GM12872 (cell line): ENCODE measurements around the gene B3GALT6.

Experiments used
- TF ChIP-seq, protein P1 (sequence below): IDR thresholded peaks from 3 replicates; pipeline ENCODE4 v1.5.1; 2011; ENCODE audit warnings: low read depth, mild to moderate bottlenecking, low read length, moderate library complexity; ENCODE audit not compliant: insufficient read depth

Gene B3GALT6

DNA sequence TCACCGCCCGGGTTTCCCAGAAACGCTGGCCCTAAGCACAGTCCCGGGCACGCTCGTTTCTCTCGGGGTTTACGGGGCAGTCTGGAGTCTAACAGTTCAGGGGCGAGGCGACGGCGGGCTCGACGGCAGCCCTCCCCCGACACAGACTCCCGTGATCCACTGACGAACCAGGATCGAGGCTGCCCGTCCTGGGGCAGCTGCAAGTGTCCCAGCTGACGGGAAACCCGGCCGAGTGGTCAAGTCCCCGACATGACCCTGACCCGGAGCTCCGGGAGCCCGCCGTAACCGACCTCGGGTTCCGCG lies 41.1 kb downstream of the B3GALT6 start:
- TF ChIP-seq, protein P1, sequence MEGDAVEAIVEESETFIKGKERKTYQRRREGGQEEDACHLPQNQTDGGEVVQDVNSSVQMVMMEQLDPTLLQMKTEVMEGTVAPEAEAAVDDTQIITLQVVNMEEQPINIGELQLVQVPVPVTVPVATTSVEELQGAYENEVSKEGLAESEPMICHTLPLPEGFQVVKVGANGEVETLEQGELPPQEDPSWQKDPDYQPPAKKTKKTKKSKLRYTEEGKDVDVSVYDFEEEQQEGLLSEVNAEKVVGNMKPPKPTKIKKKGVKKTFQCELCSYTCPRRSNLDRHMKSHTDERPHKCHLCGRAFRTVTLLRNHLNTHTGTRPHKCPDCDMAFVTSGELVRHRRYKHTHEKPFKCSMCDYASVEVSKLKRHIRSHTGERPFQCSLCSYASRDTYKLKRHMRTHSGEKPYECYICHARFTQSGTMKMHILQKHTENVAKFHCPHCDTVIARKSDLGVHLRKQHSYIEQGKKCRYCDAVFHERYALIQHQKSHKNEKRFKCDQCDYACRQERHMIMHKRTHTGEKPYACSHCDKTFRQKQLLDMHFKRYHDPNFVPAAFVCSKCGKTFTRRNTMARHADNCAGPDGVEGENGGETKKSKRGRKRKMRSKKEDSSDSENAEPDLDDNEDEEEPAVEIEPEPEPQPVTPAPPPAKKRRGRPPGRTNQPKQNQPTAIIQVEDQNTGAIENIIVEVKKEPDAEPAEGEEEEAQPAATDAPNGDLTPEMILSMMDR = no peak

DNA sequence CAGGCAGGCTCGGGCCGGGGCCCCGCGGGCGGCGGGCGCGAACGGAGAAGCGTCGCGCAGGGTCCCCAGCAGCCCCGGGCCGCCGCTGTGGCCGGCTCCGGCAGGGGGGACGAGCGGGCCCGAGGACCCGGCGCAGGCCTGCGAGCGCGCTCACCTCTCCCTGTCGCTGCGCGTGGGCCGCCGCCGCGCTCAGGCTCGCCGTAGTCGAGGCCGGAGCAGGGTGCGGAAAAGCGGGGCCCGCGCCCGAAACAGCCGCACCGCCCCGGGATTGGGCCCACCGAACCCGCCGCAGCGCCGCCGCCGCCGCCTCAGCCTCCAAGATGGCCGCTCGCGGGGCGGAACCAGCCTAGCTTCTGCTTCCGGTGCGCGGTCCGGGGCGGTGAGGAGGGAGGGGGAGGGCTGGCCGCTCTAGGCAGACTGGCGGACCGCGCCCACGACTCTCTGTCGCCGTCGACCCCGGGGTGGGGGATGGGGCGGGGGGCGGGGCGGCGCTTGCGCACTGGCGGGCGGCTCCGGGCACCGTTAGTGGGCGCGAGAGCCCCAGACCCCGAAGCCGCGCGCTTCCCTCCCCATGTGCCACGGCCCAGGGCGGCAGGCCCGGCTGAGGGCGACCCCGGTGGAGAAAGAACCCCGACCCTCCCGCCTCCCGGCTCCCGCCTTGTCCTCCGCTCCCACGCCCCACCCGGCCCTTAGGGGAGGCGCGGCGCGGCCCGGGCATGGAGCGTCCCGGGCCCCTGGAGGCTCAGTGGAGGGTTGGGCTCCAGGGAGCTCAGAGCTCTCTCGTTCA lies 41.7 kb downstream of the B3GALT6 start, which contains the start of gene UBE2J2:
UBE2J2 (minus strand) TSS at position 343 of the 787 bp plus-strand sequence. CDS start 5,862 bp downstream, outside the sequence.
- TF ChIP-seq, protein P1 = peak; percentile 6; the same call in 1 of the 3 replicates

DNA sequence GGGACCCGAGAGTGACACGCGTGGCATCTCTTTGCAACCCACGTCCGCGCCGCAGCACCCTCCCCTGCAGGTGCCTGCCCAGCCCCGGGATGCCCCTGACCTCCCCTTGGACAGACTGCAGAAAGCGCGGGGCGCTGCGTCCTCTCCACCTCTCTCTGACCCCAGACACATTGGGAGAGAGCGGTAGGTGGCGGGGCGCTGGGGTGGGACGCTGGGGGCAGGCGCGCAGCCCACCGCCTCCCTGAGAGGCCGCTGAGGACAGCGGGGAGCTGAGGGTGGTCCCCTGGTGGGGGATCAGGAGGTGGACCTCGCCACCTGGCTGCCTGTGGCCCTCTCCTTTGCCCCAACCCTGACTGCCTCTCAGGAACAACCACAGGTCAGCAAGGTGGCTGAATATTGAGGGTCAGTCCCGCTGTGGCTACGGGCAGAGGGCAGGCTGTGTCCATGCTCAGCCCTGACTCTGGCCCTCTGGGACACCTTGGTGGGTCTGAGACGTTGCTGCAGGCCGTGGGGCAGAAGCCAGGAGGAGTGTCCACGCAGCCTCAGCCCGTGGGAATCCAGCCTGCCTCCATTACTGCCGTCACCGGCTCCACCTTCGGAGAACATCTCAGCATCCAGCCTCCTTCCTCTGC lies 42.4 kb downstream of the B3GALT6 start:
- TF ChIP-seq, protein P1 = no peak

DNA sequence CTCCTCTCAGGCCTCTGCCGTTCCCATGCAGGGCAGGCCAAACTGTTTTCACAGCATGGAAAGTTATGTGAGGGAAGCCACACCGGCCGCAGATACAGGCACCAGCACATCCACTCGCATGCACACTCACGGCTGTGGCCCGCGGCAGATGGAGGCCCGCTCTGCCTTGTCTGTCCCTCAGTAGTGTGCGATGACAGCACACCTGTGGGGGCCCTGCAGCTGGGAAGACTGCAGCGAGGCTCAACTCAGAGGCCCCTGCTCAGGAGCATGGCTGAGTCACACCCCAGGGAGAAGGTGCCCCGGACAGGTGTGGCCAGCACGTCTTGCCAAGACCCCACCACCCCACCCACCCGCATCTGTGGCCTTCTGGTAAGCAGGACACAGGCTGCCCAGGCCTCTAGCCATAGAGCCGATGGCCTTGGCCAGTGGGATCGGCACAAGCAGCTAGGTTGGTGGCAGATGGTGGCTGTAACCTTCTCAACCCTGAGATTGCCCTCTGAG lies 42.9 kb downstream of the B3GALT6 start:
- TF ChIP-seq, protein P1 = no peak

DNA sequence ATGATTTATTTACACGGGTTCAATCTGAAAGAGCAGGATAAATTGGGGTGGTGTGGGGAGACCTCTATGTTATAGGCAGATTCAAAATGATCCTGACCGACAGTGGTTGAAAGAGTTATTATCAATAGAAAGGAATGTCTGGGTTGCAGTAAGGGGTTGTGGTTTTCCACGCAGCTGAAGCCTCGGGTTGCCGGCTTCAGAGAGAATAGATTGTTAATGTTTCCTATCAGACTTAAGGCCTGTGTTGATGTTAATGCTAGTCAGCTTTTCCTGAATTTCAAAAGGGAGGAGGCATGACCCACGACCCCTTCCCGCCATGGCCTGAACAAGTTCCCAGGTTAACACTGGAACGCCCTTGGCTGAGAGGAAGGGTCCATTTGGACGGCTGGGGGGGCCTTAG lies 43.8 kb downstream of the B3GALT6 start:
- TF ChIP-seq, protein P1 = no peak

DNA sequence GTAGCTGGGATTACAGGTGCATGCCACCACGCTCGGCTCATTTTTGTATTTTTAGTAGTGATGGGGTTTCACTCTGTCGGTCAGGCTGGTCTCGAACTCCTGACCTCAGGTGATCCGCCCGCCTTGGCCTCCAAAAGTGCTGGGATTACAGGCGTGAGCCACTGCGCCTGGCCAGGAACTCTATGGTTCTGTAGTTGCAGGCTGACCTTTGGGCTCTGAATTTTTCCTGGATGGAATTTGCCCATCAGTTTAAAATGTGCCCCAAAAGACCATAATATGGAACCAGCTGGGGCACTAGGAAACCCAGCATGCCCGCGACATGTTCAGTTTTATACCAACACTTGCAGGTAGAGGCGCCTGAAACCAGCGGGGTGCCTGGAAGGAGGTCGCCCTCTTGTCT lies 46.6 kb downstream of the B3GALT6 start:
- TF ChIP-seq, protein P1 = no peak

DNA sequence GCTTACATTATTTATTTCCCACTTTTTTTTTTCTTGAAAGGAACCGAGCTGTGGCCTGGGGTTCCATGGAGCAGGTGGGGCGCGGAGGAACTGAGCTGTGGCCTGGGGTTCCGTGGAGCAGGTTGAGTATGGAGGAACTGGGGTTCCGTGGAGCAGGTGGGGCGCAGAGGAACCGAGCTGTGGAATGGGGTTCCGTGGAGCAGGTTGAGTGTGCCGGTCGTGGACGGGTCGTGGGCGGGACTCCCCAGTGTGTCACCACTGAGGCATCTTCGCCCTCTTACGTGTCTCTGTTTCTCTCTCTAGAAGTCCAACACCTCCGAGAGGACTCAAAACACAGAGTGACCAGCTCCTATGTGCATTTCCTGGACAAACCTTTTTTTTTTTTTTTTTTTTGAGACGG lies 47.0 kb downstream of the B3GALT6 start:
- TF ChIP-seq, protein P1 = no peak
